K562 (cell line): ENCODE measurements around the gene DCPS. TPM values are rescaled to one million over a fixed set of nuclear protein-coding genes. Genes with fewer than 3 reads are reported as not detected.

ENCODE experiments used
- BHLHE40 ChIP-seq: IDR thresholded peaks from 2 replicates; pipeline ENCODE4 v1.6.1; 2011; ENCODE audit warnings: low read length, improper control_type of control experiment
- EGR1 ChIP-seq: fragments of 450-650 bp; conservative IDR thresholded peaks from 2 replicates; pipeline ENCODE4 v1.6.1; 2017; ENCODE audit warnings: mild to moderate bottlenecking
- FUS ChIP-seq: fragments of 200-400 bp; formaldehyde crosslinking; optimal IDR thresholded peaks from 2 replicates; pipeline ENCODE3; 2017; ENCODE audit warnings: low read depth, low read length
- KDM5B ChIP-seq: fragments of 200-600 bp; sonication (generic); IDR thresholded peaks from 2 replicates; pipeline ENCODE4 v1.6.1; 2012; ENCODE audit warnings: low read depth, mild to moderate bottlenecking, moderate library complexity, low read length, control low read depth, inconsistent platforms; ENCODE audit not compliant: insufficient replicate concordance
- L3MBTL2 ChIP-seq: fragments of 450-650 bp; IDR thresholded peaks from 2 replicates; pipeline ENCODE4 v1.6.1; 2016; ENCODE audit warnings: mild to moderate bottlenecking, moderate library complexity
- MYBL2 ChIP-seq, 2 experiments: fragments of 450-650 bp in 1 of 2; sonication (generic) in 1 of 2; formaldehyde crosslinking in 1 of 2; IDR thresholded peaks; 2 replicates each; pipeline versions ENCODE4 v1.6.1 to v1.8.1; 2017 to 2022; ENCODE audit warnings: borderline replicate concordance in 1 of 2, inconsistent platforms in 1 of 2, low read depth in 1 of 2, mild to moderate bottlenecking in 1 of 2, missing genetic modification reagents in 1 of 2, moderate library complexity in 1 of 2
- NFE2 ChIP-seq: IDR thresholded peaks from 2 replicates; pipeline ENCODE4 v1.6.1; 2014; ENCODE audit warnings: antibody characterized with exemption, low read depth
- POLR2AphosphoS5 ChIP-seq: IDR thresholded peaks from 2 replicates; pipeline ENCODE4 v1.6.1; 2011; ENCODE audit warnings: mild to moderate bottlenecking, low read depth, low read length, moderate library complexity; ENCODE audit not compliant: control insufficient read depth, insufficient read depth
- POLR2G ChIP-seq: fragments of 200-400 bp; formaldehyde crosslinking; IDR thresholded peaks from 2 replicates; pipeline ENCODE4 v1.6.1; 2017; ENCODE audit warnings: low read depth, mild to moderate bottlenecking, antibody characterized with exemption, low read length, moderate library complexity
- RBBP5 ChIP-seq: fragments of 200-600 bp; sonication (generic); IDR thresholded peaks from 2 replicates; pipeline ENCODE4 v1.6.1; 2012; ENCODE audit warnings: borderline replicate concordance, mild to moderate bottlenecking, low read length, control low read depth, inconsistent platforms; ENCODE audit not compliant: insufficient read depth, poor library complexity, severe bottlenecking
- RBFOX2 ChIP-seq: fragments of 200-400 bp; formaldehyde crosslinking; IDR thresholded peaks from 2 replicates; pipeline ENCODE4 v1.6.1; 2017; ENCODE audit warnings: low read depth, mild to moderate bottlenecking, low read length, moderate library complexity
- SAFB ChIP-seq: fragments of 200-400 bp; formaldehyde crosslinking; IDR thresholded peaks from 2 replicates; pipeline ENCODE4 v1.6.1; 2017; ENCODE audit warnings: low read depth, low read length, borderline replicate concordance
- TBP ChIP-seq: optimal IDR thresholded peaks from 2 replicates; pipeline ENCODE3; 2011; ENCODE audit warnings: low read depth, low read length, improper control_type of control experiment
- TOE1 ChIP-seq, 2 experiments: fragments of 450-650 bp in 1 of 2; sonication (generic) in 1 of 2; formaldehyde crosslinking in 1 of 2; IDR thresholded peaks; 2 replicates each; pipeline versions ENCODE4 v1.7.1 to v1.8.0; 2016 to 2022; ENCODE audit warnings: borderline replicate concordance in 2 of 2, mild to moderate bottlenecking in 2 of 2, antibody characterized with exemption in 1 of 2, inconsistent platforms in 1 of 2, low read depth in 1 of 2, missing genetic modification reagents in 1 of 2, moderate library complexity in 1 of 2
- ZBTB17 ChIP-seq: fragments of 450-650 bp; formaldehyde crosslinking; IDR thresholded peaks from 2 replicates; pipeline ENCODE4 v1.4.0; 2020; ENCODE audit warnings: mild to moderate bottlenecking
- ZNF316 ChIP-seq: fragments of 450-650 bp; IDR thresholded peaks from 2 replicates; pipeline ENCODE4 v1.6.1; 2016
- ZNF75A ChIP-seq: fragments of 450-650 bp; formaldehyde crosslinking; IDR thresholded peaks from 2 replicates; pipeline ENCODE4 v1.4.0; 2020; ENCODE audit warnings: mild to moderate bottlenecking
- polyA plus RNA-seq, 8 experiments: library from polyadenylated mRNA; depleted of rRNA in 4 of 8; stranded (reverse) in 5 of 8; unstranded in 3 of 8; fragments of >200 nt; fragmentation: Nextera tagmentation in 2 of 8; fragmentation: Illumina TruSeq in 1 of 8; extraction: Ambion mirVana in 2 of 8; extraction: Trizol in 1 of 8; gene quantifications; 2 replicates each; pipeline versions ENCODE4 v1.2.1 to v1.2.3, GENCODE V29; 2011 to 2014; ENCODE audit warnings: inconsistent platforms in 1 of 8, missing spikeins in 1 of 8
- total RNA-seq, 7 experiments: library from RNA; depleted of rRNA in 6 of 7; stranded (reverse); fragments of >200 nt in 6 of 7; fragmentation: Illumina TruSeq in 2 of 7; extraction: Trizol in 2 of 7; gene quantifications; 2 replicates each; pipeline versions ENCODE4 v1.2.1 to v1.2.3, GENCODE V29; 2011 to 2021; ENCODE audit warnings: low replicate concordance in 1 of 7

DCPS gene
- total and polyA plus RNA-seq, 9 of the 15 experiments (the other 6 are each of a cell fraction or from before 2014, with no cell fraction given): 8.7 to 38.1 (median 17.9) TPM

DNA sequence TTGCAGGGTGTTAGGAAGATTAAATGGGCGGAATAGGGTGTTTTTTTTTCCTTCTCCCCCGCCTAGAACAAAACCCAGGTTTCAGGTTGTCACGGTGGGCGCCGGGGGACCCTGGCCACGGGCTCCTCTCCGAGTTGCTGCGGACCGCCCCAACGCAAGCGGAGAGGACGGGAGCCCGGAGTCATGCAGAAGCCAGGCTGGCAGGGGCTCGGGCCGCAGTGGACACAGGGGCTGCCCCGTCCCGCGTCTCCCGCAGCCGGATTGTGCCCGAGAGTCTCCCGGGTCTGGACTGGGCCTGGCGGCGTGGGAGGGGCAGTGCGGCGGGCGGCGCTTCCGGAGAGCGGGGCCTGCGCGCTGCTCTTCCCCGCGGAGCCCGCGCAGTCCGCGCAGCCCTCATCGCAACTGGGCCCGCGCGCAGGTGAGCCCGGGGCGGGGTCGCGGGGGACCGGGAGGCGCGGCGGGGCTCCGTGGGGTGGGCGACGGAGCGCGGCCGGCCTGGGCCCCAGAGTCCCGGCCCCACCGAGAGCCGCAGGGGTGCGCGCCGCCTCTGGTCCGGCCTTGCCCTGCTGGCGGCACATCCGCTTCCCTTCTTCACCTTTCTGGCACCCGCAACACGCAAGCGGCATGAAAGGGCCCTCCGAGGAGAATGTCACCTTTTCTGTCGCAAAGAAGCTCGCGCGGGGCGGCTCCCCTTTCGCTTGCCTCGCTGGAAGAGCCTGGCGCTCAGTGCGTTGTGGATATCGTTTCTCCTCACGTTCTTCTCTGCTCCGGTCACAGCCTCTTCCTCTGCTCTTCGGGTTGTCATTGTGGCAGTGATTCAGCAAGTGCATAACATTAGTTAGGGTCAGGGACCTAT lies 20.9 kb upstream of the DCPS start, which contains the start of gene TIRAP (continued):
- TF ChIP-seq POLR2AphosphoS5 (peak; percentile 1; the same call in 1 of the 2 replicates), L3MBTL2 (peak; percentile 25; the same call in 1 of the 2 replicates), MYBL2 (IDR thresholded peaks at IDR 0.05; ENCODE audit: low read depth) (no peak), MYBL2 (CRISPR knock-in tag; IDR thresholded peaks at IDR 0.05; ENCODE audit: borderline replicate concordance) (no peak), RBBP5 (no peak), TBP (peak; percentile 23), BHLHE40 (peak; percentile 68), ZNF316 (peak; percentile 80), FUS (no peak), RBFOX2 (peak; percentile 84), ZNF75A (no peak), SAFB (peak; percentile 93), TOE1 (IDR thresholded peaks at IDR 0.05; ENCODE audit: borderline replicate concordance) (no peak), TOE1 (CRISPR knock-in tag; IDR thresholded peaks at IDR 0.05; ENCODE audit: borderline replicate concordance, low read depth) (0 out of 2 replicates have a peak, but pooled peaks have one; percentile 28), EGR1 (0 out of 2 replicates have a peak, but pooled peaks have one; percentile 23), NFE2 (peak; percentile 82), KDM5B (peak; percentile 60), ZBTB17 (no peak), POLR2G (peak; percentile 91)
